WTC11 (cell line): ENCODE measurements around the gene STON2. TPM values are rescaled to one million over a fixed set of nuclear protein-coding genes. Genes with fewer than 3 reads are reported as not detected.

Source experiments
- ATAC-seq: fragments of 200-7000 bp; cut with Tn5 transposase; 2 replicates; pipeline ENCODE4 v1.10.0; 2021; ENCODE audit warnings: mild to moderate bottlenecking, moderate library complexity
- CTCF ChIA-PET: fragments of 300-600 bp; sonication (Branson Sonifier 250); formaldehyde crosslinking; loops from one replicate; lab custom pipeline; 2021; ENCODE audit warnings: antibody characterized with exemption; lab: Charles Lee
- POLR2A ChIA-PET: fragments of 350-600 bp; sonication (Branson Sonifier 250); formaldehyde crosslinking; loops from one replicate; lab custom pipeline; 2021; ENCODE audit warnings: antibody characterized with exemption; lab: Charles Lee
- DNase-seq: peaks from one replicate; pipeline ENCODE4 v3.0.0; 2021; ENCODE audit warnings: low spot score
- H3K27ac Mint-ChIP-seq: 2 replicates; pipeline ENCODE4 v1.8.0; 2021; ENCODE audit warnings: mixed read lengths
- H3K27me3 Mint-ChIP-seq: 2 replicates; pipeline ENCODE4 v1.8.0; 2021; ENCODE audit warnings: low read depth, mild to moderate bottlenecking, moderate library complexity, mixed read lengths
- H3K36me3 Mint-ChIP-seq: 2 replicates; pipeline ENCODE4 v1.8.0; 2021; ENCODE audit warnings: mixed read lengths
- H3K4me1 Mint-ChIP-seq: 2 replicates; pipeline ENCODE4 v1.8.0; 2022; ENCODE audit warnings: mixed read lengths
- H3K4me3 Mint-ChIP-seq: 2 replicates; pipeline ENCODE4 v1.8.0; 2021; ENCODE audit warnings: mild to moderate bottlenecking, moderate library complexity, mixed read lengths
- H3K9me3 Mint-ChIP-seq: 2 replicates; pipeline ENCODE4 v1.8.0; 2021; ENCODE audit warnings: mixed read lengths
- ARID4B ChIP-seq: sonication (generic); formaldehyde crosslinking; IDR thresholded peaks from 2 replicates; pipeline ENCODE4 v1.8.0; 2023; ENCODE audit warnings: missing genetic modification reagents, mild to moderate bottlenecking, borderline replicate concordance
- ATF2 ChIP-seq: sonication (generic); formaldehyde crosslinking; IDR thresholded peaks from 2 replicates; pipeline ENCODE4 v1.8.1; 2022; ENCODE audit warnings: low read depth, missing genetic modification reagents, borderline replicate concordance
- CBFB ChIP-seq: sonication (generic); formaldehyde crosslinking; IDR thresholded peaks from 2 replicates; pipeline ENCODE4 v1.8.1; 2022; ENCODE audit warnings: mild to moderate bottlenecking, low read depth, missing genetic modification reagents
- E2F4 ChIP-seq: sonication (generic); formaldehyde crosslinking; IDR thresholded peaks from 2 replicates; pipeline ENCODE4 v1.8.1; 2022; ENCODE audit warnings: low read depth, mild to moderate bottlenecking, moderate library complexity, missing genetic modification reagents, borderline replicate concordance
- ERG ChIP-seq: fragments of 250-450 bp; sonication (Bioruptor Pico); IDR thresholded peaks from 2 replicates; pipeline ENCODE4 v1.8.0; 2021; ENCODE audit warnings: mild to moderate bottlenecking
- FOXK1 ChIP-seq: sonication (generic); formaldehyde crosslinking; IDR thresholded peaks from 2 replicates; pipeline ENCODE4 v1.8.0; 2022; ENCODE audit warnings: mild to moderate bottlenecking, moderate library complexity, missing genetic modification reagents
- HMGXB4 ChIP-seq: sonication (generic); formaldehyde crosslinking; IDR thresholded peaks from 2 replicates; pipeline ENCODE4 v1.8.1; 2023; ENCODE audit warnings: mild to moderate bottlenecking, moderate library complexity, missing genetic modification reagents
- KAT7 ChIP-seq: sonication (generic); formaldehyde crosslinking; IDR thresholded peaks from 2 replicates; pipeline ENCODE4 v1.8.1; 2023; ENCODE audit warnings: missing genetic modification reagents, mild to moderate bottlenecking, borderline replicate concordance
- NR1H2 ChIP-seq: sonication (generic); formaldehyde crosslinking; IDR thresholded peaks from 2 replicates; pipeline ENCODE4 v1.9.0; 2021; ENCODE audit warnings: mild to moderate bottlenecking, moderate library complexity, missing genetic modification reagents
- NR2C2 ChIP-seq: sonication (generic); formaldehyde crosslinking; IDR thresholded peaks from 2 replicates; pipeline ENCODE4 v1.8.0; 2022; ENCODE audit warnings: mild to moderate bottlenecking, missing genetic modification reagents
- NR3C1 ChIP-seq: sonication (generic); formaldehyde crosslinking; conservative IDR thresholded peaks from 2 replicates; pipeline ENCODE4 v1.8.1; 2023; ENCODE audit warnings: low read depth, mild to moderate bottlenecking, missing genetic modification reagents
- SP1 ChIP-seq: sonication (generic); formaldehyde crosslinking; conservative IDR thresholded peaks from 2 replicates; pipeline ENCODE4 v1.8.1; 2022; ENCODE audit warnings: missing genetic modification reagents
- USF1 ChIP-seq: sonication (generic); formaldehyde crosslinking; IDR thresholded peaks from 2 replicates; pipeline ENCODE4 v1.8.0; 2022; ENCODE audit warnings: mild to moderate bottlenecking, missing genetic modification reagents
- ZBTB43 ChIP-seq: sonication (generic); formaldehyde crosslinking; IDR thresholded peaks from 2 replicates; pipeline ENCODE4 v1.8.1; 2023; ENCODE audit warnings: mild to moderate bottlenecking, missing genetic modification reagents
- ZNF138 ChIP-seq: sonication (generic); formaldehyde crosslinking; conservative IDR thresholded peaks from 2 replicates; pipeline ENCODE4 v1.8.1; 2022; ENCODE audit warnings: mild to moderate bottlenecking, moderate library complexity, missing genetic modification reagents
- ZNF281 ChIP-seq: sonication (generic); formaldehyde crosslinking; IDR thresholded peaks from 2 replicates; pipeline ENCODE4 v1.8.0; 2023; ENCODE audit warnings: mild to moderate bottlenecking, missing genetic modification reagents
- ZNF416 ChIP-seq: fragments of 250-450 bp; sonication (Bioruptor Pico); IDR thresholded peaks from 2 replicates; pipeline ENCODE4 v1.9.0; 2021; ENCODE audit warnings: mild to moderate bottlenecking, inconsistent platforms
- total RNA-seq: library from RNA; stranded (reverse); gene quantifications from 3 replicates; pipeline ENCODE4 v1.2.3, GENCODE V29; 2021

STON2 gene
- total RNA-seq, 1 experiment from 2014 or later: 69.2 TPM

GRCh38 chr14:81401420-81402122, 1.4 kb upstream of the STON2 start:
- ATAC-seq (no peak), DNase-seq (no peak)
- H3K36me3 Mint-ChIP-seq: peaks cover 18% of the 10 kb centered on the region
- ChIA-PET CTCF (interaction anchor here (1.1 kb wide), 1 partner anchor 51 kb away, joined by 3 read pairs; no protein-coding TSS in a partner anchor), POLR2A (no interaction called here)
- H3K4me1 Mint-ChIP-seq: peaks cover 21% of the 10 kb centered on the region
- TF ChIP-seq NR3C1 (CRISPR knock-in tag) (no peak), NR1H2 (CRISPR knock-in tag) (no peak), CBFB (CRISPR knock-in tag) (no peak), ARID4B (CRISPR knock-in tag) (no peak), ATF2 (no peak), USF1 (CRISPR knock-in tag) (no peak), E2F4 (CRISPR knock-in tag) (no peak), ZBTB43 (no peak), KAT7 (CRISPR knock-in tag) (no peak), ZNF138 (CRISPR knock-in tag) (no peak)
- H3K27me3 Mint-ChIP-seq: no peaks in the 10 kb centered on the region
- 0 out of 2 replicates have a peak overlapping the region, but pooled peaks have one; percentile 30 for H3K27ac Mint-ChIP-seq
- H3K9me3 Mint-ChIP-seq: peaks cover 3% of the 10 kb centered on the region; the same call in 1 of the 2 replicates
- H3K4me3 Mint-ChIP-seq: no peak overlapping the region

GRCh38 chr14:81400852-81401251, 728 bp upstream of the STON2 start:
- H3K4me1 Mint-ChIP-seq: peaks cover 20% of the 10 kb centered on the region
- no peaks in the 10 kb centered on the region for H3K27me3 Mint-ChIP-seq
- peak; percentile 65 for ATAC-seq
- DNase-seq: no peak
- POLR2A ChIA-PET: no interaction called here
- H3K27ac Mint-ChIP-seq: peak overlapping the region; percentile 30; the same call in 1 of the 2 replicates
- peaks cover 24% of the 10 kb centered on the region for H3K36me3 Mint-ChIP-seq
- CTCF ChIA-PET: no interaction called here
- H3K9me3 Mint-ChIP-seq: peaks cover 3% of the 10 kb centered on the region; the same call in 1 of the 2 replicates
- no peak overlapping the region for H3K4me3 Mint-ChIP-seq
- TF ChIP-seq SP1 (CRISPR knock-in tag) (no peak), HMGXB4 (CRISPR knock-in tag) (no peak), ZNF416 (CRISPR knock-in tag) (no peak), FOXK1 (CRISPR knock-in tag) (no peak), ZNF281 (CRISPR knock-in tag) (no peak), NR2C2 (CRISPR knock-in tag) (no peak), ERG (CRISPR knock-in tag) (no peak)
